KOPT-K1 (cell line): ENCODE results near the gene SLC35D3.
"Not testable (repeated sequence)": the region's sequence is repeated elsewhere in the genome, so short reads cannot be mapped to it uniquely, and the experiment has no call there.

Experiments
- H3K27ac ChIP-seq: fragments of 200-600 bp; sonication (generic); 2 replicates; pipeline ENCODE4 v1.5.1; 2016; ENCODE audit warnings: antibody characterized with exemption, mild to moderate bottlenecking, low read depth, low read length; ENCODE audit not compliant: poor library complexity, severe bottlenecking
- H3K36me3 ChIP-seq: fragments of 200-600 bp; sonication (generic); 2 replicates; pipeline ENCODE4 v1.5.1; 2017; ENCODE audit warnings: antibody characterized with exemption, mild to moderate bottlenecking, low read length, moderate library complexity; ENCODE audit not compliant: insufficient read depth
- H3K9me3 ChIP-seq: fragments of 200-600 bp; sonication (generic); 2 replicates; pipeline ENCODE4 v1.5.1; 2017; ENCODE audit warnings: antibody characterized with exemption, low read length, mild to moderate bottlenecking; ENCODE audit not compliant: insufficient read depth, poor library complexity, severe bottlenecking

SLC35D3 gene

DNA sequence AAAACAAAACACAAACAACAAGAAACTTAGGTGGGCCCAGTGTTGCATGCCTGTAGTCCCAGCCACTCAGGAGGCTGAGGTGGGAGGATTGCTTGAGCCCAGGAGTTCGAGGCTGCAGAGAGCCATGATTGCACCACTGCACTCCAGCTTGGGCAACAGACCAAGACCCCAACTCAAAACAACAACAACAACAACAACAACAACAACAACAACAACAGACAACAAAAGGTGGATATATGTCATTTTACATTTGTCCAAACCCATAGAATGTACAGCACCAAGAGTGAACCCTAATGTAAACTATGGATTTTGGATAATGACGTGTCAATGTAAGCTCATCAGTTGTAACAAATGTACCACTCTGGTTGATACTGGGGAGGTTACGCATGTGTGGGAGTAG is 27.9 kb downstream of the SLC35D3 start:
- H3K27ac ChIP-seq, H3K9me3 ChIP-seq, H3K36me3 ChIP-seq: not testable (repeated sequence)

GRCh38 chr6:136950436-136951126 is 28.5 kb downstream of the SLC35D3 start:
- Histone ChIP-seq H3K36me3 (no peaks in the 10 kb centered on the region), H3K27ac (no peak overlapping the region), H3K9me3 (no peaks in the 10 kb centered on the region)

DNA sequence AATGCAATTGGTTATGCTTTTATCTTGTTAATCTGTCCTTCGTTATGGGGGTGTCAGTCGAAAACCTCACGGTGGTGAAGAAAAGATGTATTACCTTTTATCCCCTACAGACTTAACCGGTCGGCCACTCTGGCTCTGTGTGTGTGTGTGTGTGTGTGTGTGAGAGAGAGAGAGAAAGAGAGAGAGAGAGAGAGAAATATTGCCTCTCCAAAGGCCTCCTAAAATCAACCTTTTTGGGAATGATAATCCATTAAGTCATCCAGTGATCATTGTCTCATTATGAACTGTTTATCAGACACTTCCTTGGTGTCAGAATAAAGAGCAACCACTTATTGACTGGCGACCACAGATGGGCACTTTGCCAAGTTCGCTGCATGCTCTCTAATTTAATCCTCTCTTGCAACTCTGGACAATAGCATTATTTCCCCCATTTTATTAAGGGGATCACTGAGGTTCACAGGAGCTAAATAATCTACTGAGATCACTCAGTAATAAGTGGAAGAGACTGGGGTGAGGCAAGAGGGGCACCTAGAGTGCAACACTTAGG is 30.7 kb downstream of the SLC35D3 start:
- Histone ChIP-seq H3K36me3 (no peaks in the 10 kb centered on the region), H3K9me3 (no peaks in the 10 kb centered on the region), H3K27ac (no peak overlapping the region)

GRCh38 chr6:136955123-136955522 is 33.0 kb downstream of the SLC35D3 start:
- H3K27ac ChIP-seq, result no peak overlapping the region
- no peaks in the 10 kb centered on the region for H3K36me3 ChIP-seq
- H3K9me3 ChIP-seq, result no peaks in the 10 kb centered on the region

DNA sequence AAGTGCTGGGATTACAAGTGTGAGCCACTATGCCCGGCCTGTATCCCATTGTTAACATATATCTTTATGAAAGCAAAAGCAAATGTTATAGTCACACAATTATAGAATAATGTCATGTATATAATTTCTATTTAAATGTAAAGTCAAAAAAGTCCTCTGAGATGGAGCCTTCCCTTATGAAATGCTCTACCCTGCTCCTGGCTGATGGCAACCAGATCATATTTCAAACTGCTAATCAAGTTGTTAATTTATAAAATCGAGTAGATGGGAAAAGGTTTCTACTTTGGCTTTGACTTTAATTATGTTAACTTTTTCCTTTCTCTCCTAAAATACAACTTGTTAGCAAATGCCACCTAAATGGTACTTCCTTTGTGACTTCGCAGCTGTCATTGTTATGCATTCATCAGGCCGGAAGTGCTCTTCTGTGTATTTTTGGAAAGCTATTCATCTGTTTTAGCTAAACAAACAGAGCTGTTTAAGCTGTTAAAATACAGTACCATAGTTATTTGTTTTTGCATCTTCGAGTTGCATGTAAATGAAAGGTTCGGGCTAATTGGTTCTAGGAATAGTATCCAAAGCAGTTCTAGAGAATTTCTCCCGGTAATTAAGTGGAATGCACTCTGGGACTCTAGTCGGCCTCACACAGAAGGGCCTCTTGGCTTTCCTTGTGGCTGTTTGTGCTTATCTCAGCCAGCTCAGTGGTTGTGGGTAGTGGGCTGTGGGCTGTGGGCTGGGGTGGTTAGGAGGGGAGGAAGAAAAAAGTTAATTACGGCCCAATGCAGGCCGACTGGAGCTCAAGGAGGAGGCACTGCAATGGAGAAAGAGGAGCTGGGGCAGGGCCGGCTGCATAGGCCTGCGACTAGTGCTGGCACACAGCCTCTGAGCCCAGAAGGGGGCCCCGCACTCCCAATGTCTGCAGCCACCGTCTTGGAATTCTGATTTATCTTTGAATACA is 34.8 kb downstream of the SLC35D3 start:
- H3K27ac ChIP-seq, result no peak overlapping the region

GRCh38 chr6:136958168-136958567 is 36.1 kb downstream of the SLC35D3 start:
- Histone ChIP-seq H3K27ac (no peak overlapping the region), H3K36me3 (no peaks in the 10 kb centered on the region), H3K9me3 (no peaks in the 10 kb centered on the region)

More for the DNA sequence above, 34.8 kb downstream of the SLC35D3 start:
- Histone ChIP-seq H3K36me3 (no peaks in the 10 kb centered on the region), H3K9me3 (no peaks in the 10 kb centered on the region)

DNA sequence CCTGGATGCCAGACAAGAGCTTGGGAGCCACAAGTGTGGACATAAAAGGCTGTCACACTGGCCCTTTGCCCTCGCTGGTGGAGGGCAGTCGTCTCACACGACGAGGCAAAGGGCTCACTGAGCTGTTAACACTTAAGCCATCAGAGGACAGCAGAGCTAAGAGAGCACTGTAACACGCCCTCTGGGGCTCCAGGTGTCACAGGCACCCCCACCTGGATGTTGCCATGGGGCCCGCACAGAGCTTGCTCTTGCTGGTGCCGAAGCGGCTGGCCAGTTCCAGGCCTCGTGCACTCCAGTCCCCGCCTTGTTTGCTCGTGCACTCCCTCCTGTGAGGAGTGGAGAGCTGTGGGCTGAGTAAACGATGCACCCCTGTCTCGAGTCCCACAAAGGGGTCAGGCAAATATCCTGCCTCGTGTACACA is 37.4 kb downstream of the SLC35D3 start:
- no peak overlapping the region for H3K27ac ChIP-seq
- H3K36me3 ChIP-seq, result no peaks in the 10 kb centered on the region
- no peaks in the 10 kb centered on the region for H3K9me3 ChIP-seq

- not testable (repeated sequence) for H3K9me3 ChIP-seq, H3K36me3 ChIP-seq, H3K27ac ChIP-seq
Observed at GRCh38 chr6:136959935-136960334, 37.8 kb downstream of the SLC35D3 start.

DNA sequence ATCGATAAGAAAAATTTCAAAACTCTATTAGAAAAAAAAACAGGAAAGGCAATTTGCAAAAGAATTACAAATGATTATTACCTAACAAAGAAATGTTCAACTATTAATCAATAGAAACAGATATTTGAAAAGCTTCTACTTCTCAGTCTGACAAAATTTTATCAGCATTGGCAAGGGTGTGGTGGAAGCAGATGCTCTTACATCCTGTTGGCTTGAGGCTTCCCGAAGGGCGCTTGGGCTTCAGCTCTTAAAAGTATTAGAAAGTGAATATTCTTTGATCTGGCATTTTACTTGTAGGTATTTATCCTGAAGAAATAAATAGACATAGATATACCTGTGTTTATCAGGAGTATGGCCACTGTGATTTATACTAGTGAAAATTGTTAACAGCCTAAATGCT is 38.7 kb downstream of the SLC35D3 start:
- Histone ChIP-seq H3K27ac (no peak overlapping the region), H3K9me3 (no peaks in the 10 kb centered on the region), H3K36me3 (no peaks in the 10 kb centered on the region)

GRCh38 chr6:136961848-136962247 is 39.7 kb downstream of the SLC35D3 start:
- H3K36me3 ChIP-seq, result no peaks in the 10 kb centered on the region
- H3K27ac ChIP-seq, result no peak overlapping the region
- no peaks in the 10 kb centered on the region for H3K9me3 ChIP-seq

- H3K27ac ChIP-seq, result no peak overlapping the region
Observed at GRCh38 chr6:136962661-136963060, 40.6 kb downstream of the SLC35D3 start.

GRCh38 chr6:136963259-136963658 is 41.2 kb downstream of the SLC35D3 start:
- Histone ChIP-seq H3K9me3 (no peaks in the 10 kb centered on the region), H3K36me3 (no peaks in the 10 kb centered on the region), H3K27ac (no peak overlapping the region)

More at GRCh38 chr6:136962661-136963060, 40.6 kb downstream of the SLC35D3 start:
- Histone ChIP-seq H3K36me3 (no peaks in the 10 kb centered on the region), H3K9me3 (no peaks in the 10 kb centered on the region)

GRCh38 chr6:136964398-136964797 is 42.3 kb downstream of the SLC35D3 start:
- Histone ChIP-seq H3K36me3 (no peaks in the 10 kb centered on the region), H3K9me3 (no peaks in the 10 kb centered on the region), H3K27ac (no peak overlapping the region)

- Histone ChIP-seq H3K27ac (no peak overlapping the region), H3K9me3 (no peaks in the 10 kb centered on the region), H3K36me3 (no peaks in the 10 kb centered on the region)
Observed at GRCh38 chr6:136967876-136968752, 46.0 kb downstream of the SLC35D3 start.
